Endothelial cell of umbilical vein (primary cell): ENCODE results near the gene LTB4R. TPM values are rescaled to one million over a fixed set of nuclear protein-coding genes. Genes with fewer than 3 reads are reported as not detected.

ENCODE experiments used
- BruUV-seq: library from RNA; stranded (reverse); fragments of 400-500 nt; replicated peaks from 2 replicates; lab custom pipeline; 2021; lab: Mats Ljungman, UMichigan
- CTCF ChIA-PET: fragments of 300-600, 350-600 bp; sonication (Branson Sonifier 250); formaldehyde crosslinking; loops from one replicate; lab custom pipeline; 2021; ENCODE audit warnings: antibody characterized with exemption, inconsistent platforms; lab: Charles Lee
- POLR2A ChIA-PET: fragments of 300-600, 350-600 bp; sonication (Branson Sonifier 250); formaldehyde crosslinking; loops from one replicate; lab custom pipeline; 2021; ENCODE audit warnings: antibody characterized with exemption, inconsistent platforms; lab: Charles Lee
- DNase-seq: peaks from one replicate; pipeline ENCODE4 v3.0.0-alpha.2; 2011; ENCODE audit warnings: low read depth, low spot score
- FAIRE-seq: peaks from 2 replicates; lab custom pipeline; 2011; peaks lifted over from hg19 to GRCh38; lab: Jason Lieb, UNC
- H2AFZ ChIP-seq: 2 replicates; pipeline ENCODE4 v1.6.0; 2012; ENCODE audit warnings: low read depth, low read length, control low read depth, inconsistent platforms
- H3K27ac ChIP-seq: 2 replicates; pipeline ENCODE4 v1.5.1; 2011; ENCODE audit warnings: low read depth, mild to moderate bottlenecking, control low read depth, low read length, moderate library complexity; ENCODE audit not compliant: insufficient read depth
- H3K27me3 ChIP-seq, 2 experiments: 2 replicates each; pipeline versions ENCODE4 v1.6.0 to v1.6.1; 2011; ENCODE audit warnings: low read length in 2 of 2, mixed read lengths in 1 of 2; ENCODE audit not compliant: control insufficient read depth in 2 of 2, insufficient read depth in 2 of 2
- H3K36me3 ChIP-seq, 2 experiments: 2 replicates in 1 of 2; 3 replicates in 1 of 2; pipeline ENCODE4 v1.5.1; 2011; ENCODE audit warnings: low read length in 2 of 2, mild to moderate bottlenecking in 1 of 2, moderate library complexity in 1 of 2; ENCODE audit not compliant: control insufficient read depth in 2 of 2, insufficient read depth in 2 of 2; ENCODE audit errors: extremely low read depth in 1 of 2
- H3K4me1 ChIP-seq: 3 replicates; pipeline ENCODE4 v1.5.1; 2011; ENCODE audit warnings: mild to moderate bottlenecking, low read length; ENCODE audit not compliant: control insufficient read depth, insufficient read depth; ENCODE audit errors: extremely low read depth
- H3K4me2 ChIP-seq: 2 replicates; pipeline ENCODE4 v1.6.1; 2011; ENCODE audit warnings: low read length, control low read depth, mixed read lengths; ENCODE audit not compliant: insufficient read depth
- H3K4me3 ChIP-seq, 3 experiments: fragments of 200-600 bp in 1 of 3; sonication (generic), shearing (Covaris generic) in 1 of 3; replicated peaks in 1 of 3; 2 replicates each; pipeline ENCODE4 v1.5.1; 2011 to 2016; ENCODE audit warnings: control low read depth in 3 of 3, low read length in 3 of 3, mild to moderate bottlenecking in 2 of 3, inconsistent platforms in 1 of 3, low read depth in 1 of 3, moderate library complexity in 1 of 3; ENCODE audit not compliant: insufficient read depth in 1 of 3
- H3K79me2 ChIP-seq: 2 replicates; pipeline ENCODE4 v1.6.0; 2012; ENCODE audit warnings: low read length, inconsistent platforms; ENCODE audit not compliant: control insufficient read depth, insufficient read depth
- H3K9ac ChIP-seq: replicated peaks from 2 replicates; pipeline ENCODE3; 2011; ENCODE audit warnings: low read length, control low read depth; ENCODE audit not compliant: insufficient read depth; ENCODE audit errors: extremely low read depth
- H3K9me1 ChIP-seq: replicated peaks from 3 replicates; pipeline ENCODE4 v1.6.0; 2011; ENCODE audit warnings: mild to moderate bottlenecking, low read length; ENCODE audit not compliant: control insufficient read depth, insufficient read depth; ENCODE audit errors: extremely low read depth
- H3K9me3 ChIP-seq: replicated peaks from 2 replicates; pipeline ENCODE4 v1.5.1; 2012; ENCODE audit warnings: low read length, inconsistent platforms; ENCODE audit not compliant: control insufficient read depth, insufficient read depth
- H4K20me1 ChIP-seq: replicated peaks from 2 replicates; pipeline ENCODE3; 2011; ENCODE audit warnings: mild to moderate bottlenecking, low read length; ENCODE audit not compliant: control insufficient read depth, insufficient read depth; ENCODE audit errors: extremely low read depth
- CTCF ChIP-seq, 2 donors: IDR thresholded peaks; 1 replicate in 1 of 2; 2 replicates in 1 of 2; pipeline ENCODE4 v1.5.1; 2011; ENCODE audit warnings: low read length in 2 of 2, mild to moderate bottlenecking in 2 of 2, moderate library complexity in 2 of 2, control low read depth in 1 of 2, inconsistent platforms in 1 of 2, low read depth in 1 of 2; ENCODE audit not compliant: insufficient read depth in 1 of 2; ENCODE audit errors: extremely low read depth in 1 of 2
- EZH2 ChIP-seq: IDR thresholded peaks from 2 replicates; pipeline ENCODE4 v1.6.1; 2012; ENCODE audit warnings: borderline replicate concordance, low read depth, mild to moderate bottlenecking, moderate library complexity, low read length, inconsistent platforms; ENCODE audit not compliant: severe bottlenecking
- FOS ChIP-seq: IDR thresholded peaks from 2 replicates; pipeline ENCODE4 v1.6.1; 2011; ENCODE audit warnings: mild to moderate bottlenecking, low read length, moderate library complexity, borderline replicate concordance; ENCODE audit not compliant: insufficient read depth
- GATA2 ChIP-seq: IDR thresholded peaks from 2 replicates; pipeline ENCODE4 v1.7.0; 2011; ENCODE audit warnings: low read depth, mild to moderate bottlenecking, moderate library complexity, mixed read lengths, low read length; ENCODE audit not compliant: insufficient read length, insufficient read depth
- JUN ChIP-seq: IDR thresholded peaks from 2 replicates; pipeline ENCODE4 v1.6.1; 2011; ENCODE audit warnings: borderline replicate concordance, low read depth; ENCODE audit not compliant: insufficient read length, insufficient read depth
- MAX ChIP-seq: IDR thresholded peaks from 2 replicates; pipeline ENCODE4 v1.6.1; 2011; ENCODE audit not compliant: insufficient read depth, insufficient read length
- MYC ChIP-seq: IDR thresholded peaks from one replicate; pipeline ENCODE4 v1.6.1; 2011; ENCODE audit warnings: mild to moderate bottlenecking, low read depth, low read length
- POLR2A ChIP-seq: IDR thresholded peaks from 2 replicates; pipeline ENCODE4 v1.6.1; 2012; ENCODE audit warnings: low read depth, mild to moderate bottlenecking, control low read depth, low read length
- POLR2AphosphoS5 ChIP-seq: IDR thresholded peaks from 2 replicates; pipeline ENCODE4 v1.6.1; 2012; ENCODE audit warnings: low read depth, mild to moderate bottlenecking, control low read depth, low read length, moderate library complexity; ENCODE audit not compliant: insufficient read depth
- dilution Hi-C: fragments of 300-500 bp; cut with MboI; formaldehyde crosslinking; loops from one replicate; pipeline ENCODE4 v1.15.0; 2019; ENCODE audit warnings: low sequenced_read_pairs; ENCODE audit not compliant: extremely low pct_ligation_motif_present
- intact Hi-C: fragments of 100-400 bp; cut with micrococcal nuclease; formaldehyde crosslinking; loops from one replicate; pipeline ENCODE4 v1.10.0; 2022
- polyA plus RNA-seq, 4 experiments: library from polyadenylated mRNA; depleted of rRNA in 3 of 4; stranded (reverse) in 3 of 4; unstranded in 1 of 4; fragments of >200 nt; gene quantifications; 2 replicates each; pipeline versions ENCODE4 v1.2.1 to v1.2.3, GENCODE V29; 2011 to 2012; ENCODE audit warnings: missing spikeins in 1 of 4
- total RNA-seq: library from RNA; stranded (reverse); gene quantifications from 2 replicates; pipeline ENCODE4 v1.2.3, GENCODE V29; 2021

The LTB4R gene
- total and polyA plus RNA-seq, 2 donors (not counting 3 experiments of a cell fraction or from before 2014, with no cell fraction given), result 9.1 to 10.5 TPM

DNA sequence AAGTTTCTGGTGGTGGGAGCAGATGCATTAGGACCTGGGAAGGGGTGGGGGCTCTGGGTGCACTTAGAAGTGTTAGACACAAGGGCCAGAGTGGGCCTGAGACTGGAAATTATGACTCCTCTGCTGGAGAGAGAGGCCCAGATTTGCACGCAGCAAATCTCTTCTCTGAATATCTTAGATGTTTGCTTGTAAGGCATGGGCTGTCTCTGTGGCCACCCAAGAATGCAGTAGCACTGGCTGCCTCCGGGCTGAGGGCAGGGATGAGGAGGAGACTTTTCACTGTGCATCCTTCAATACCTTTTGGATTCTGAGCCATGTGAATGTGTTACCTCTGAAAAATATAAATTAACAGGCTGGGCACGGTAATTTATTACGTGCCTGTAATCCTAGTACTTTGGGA lies 26.0 kb upstream of the LTB4R start:
- Histone ChIP-seq H3K9ac (no peak overlapping the region), H3K27me3 (no peaks in the 10 kb centered on the region), H2AFZ (no peak overlapping the region), H3K79me2 (no peaks in the 10 kb centered on the region), H3K4me2 (no peak overlapping the region), H3K4me1 (no peaks in the 10 kb centered on the region), H3K36me3 (no peaks in the 10 kb centered on the region), H3K9me3 (no peaks in the 10 kb centered on the region), H3K27ac (no peak overlapping the region), H4K20me1 (no peaks in the 10 kb centered on the region), H3K9me1 (no peaks in the 10 kb centered on the region), H3K4me3 (no peak overlapping the region)
- dilution Hi-C loops, result no loop called here
- BruUV-seq, result no TSS peak
- TF ChIP-seq GATA2 (no peak), FOS (no peak), POLR2AphosphoS5 (no peak), POLR2A (no peak), MYC (no peak), JUN (no peak), MAX (no peak), EZH2 (no peak), CTCF (IDR thresholded peaks at IDR 0.05; ENCODE audit: extremely low read depth in 1 of 2, insufficient read depth in 1 of 2, low read depth in 1 of 2, low read length in 2 of 2) (no peak)
- intact Hi-C loops, result no loop called here
- ChIA-PET CTCF (interaction anchor here (0.9 to 1.6 kb wide), 3 partner anchors 11 to 23 kb away, joined by 3 to 4 read pairs (median 3); partner anchors contain the start of gene CIDEB), POLR2A (no interaction called here)
- FAIRE-seq, result no peak
- no peak for DNase-seq
